Stimulated activated CD8-positive, alpha-beta memory T cell treated with anti-CD3 and anti-CD28 coated beads, Interleukin-12 subunit alpha, Interleukin-12 subunit beta, amount 100 ng/mL, for 24 hours (primary cell): Measurements from ENCODE around the gene SUN1.

Experiments
- DNase-seq: peaks from one replicate; pipeline ENCODE4 v3.0.0-alpha.2; 2020; ENCODE audit errors: extremely low read depth

SUN1 gene

DNA sequence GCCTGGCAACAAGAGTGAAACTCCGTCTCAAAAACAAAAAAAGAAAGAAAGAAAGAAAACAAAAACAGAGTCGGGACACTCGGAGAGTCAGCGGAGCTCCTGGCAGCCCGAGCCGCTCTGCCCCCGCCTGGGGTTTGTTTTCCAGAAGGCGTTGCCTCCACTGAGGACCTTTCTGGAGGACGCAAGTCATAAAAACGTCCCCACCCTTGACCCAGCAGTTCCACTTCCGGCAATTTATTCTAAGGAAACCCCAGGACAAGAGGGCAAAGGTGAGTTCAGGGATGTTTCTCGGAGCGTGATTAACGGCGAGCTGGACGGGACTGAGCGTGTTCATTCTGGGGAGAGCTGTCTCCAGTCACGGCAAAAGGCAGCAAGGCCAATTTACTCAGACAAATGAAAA, 27.0 kb upstream of the SUN1 start:
- no peak for DNase-seq

DNA sequence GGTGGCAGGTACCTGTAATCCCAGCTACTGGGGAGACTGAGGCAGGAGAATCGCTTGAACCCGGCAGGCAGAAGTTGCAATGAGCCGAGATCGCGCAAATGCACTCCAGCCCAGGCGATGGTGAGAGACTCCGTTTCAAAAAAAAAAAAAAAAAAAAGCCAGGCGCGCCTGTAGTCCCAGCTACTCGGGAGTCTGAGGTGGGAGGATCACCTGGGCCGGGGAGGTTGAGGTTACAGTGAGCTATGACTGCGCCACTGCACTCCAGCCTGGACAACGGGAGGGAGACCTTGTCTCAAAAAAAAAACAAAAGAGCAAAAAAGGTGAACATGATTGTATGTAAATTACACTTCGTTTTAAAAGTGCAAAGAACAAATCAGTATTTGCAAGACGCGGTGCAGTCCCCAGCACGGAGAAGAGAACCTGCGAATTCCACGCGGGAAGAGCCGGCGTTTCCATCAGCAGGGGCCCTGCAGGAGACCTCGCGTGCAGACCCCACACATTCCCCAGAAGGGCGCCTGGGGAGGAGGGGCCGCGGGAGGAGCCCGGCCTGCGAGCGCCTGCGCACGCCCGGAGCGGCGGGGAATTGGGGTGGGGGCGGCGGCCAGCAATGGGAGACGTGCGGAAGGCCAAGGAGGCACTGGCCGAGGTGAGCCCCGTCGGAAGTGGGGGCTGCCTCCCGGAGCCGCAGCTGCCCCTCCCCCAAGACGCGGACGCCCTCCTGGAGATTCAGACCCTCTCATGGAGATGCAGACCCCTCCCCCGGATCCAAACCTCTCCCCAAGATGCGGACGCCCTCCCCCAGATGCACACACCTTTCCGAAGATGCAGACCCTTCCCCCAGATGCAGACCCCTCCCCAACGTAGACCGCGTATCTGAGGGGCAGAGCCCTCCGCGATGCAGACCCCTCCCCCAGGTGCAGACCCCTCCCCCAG, 16.7 kb upstream of the SUN1 start:
- DNase-seq = no peak

DNA sequence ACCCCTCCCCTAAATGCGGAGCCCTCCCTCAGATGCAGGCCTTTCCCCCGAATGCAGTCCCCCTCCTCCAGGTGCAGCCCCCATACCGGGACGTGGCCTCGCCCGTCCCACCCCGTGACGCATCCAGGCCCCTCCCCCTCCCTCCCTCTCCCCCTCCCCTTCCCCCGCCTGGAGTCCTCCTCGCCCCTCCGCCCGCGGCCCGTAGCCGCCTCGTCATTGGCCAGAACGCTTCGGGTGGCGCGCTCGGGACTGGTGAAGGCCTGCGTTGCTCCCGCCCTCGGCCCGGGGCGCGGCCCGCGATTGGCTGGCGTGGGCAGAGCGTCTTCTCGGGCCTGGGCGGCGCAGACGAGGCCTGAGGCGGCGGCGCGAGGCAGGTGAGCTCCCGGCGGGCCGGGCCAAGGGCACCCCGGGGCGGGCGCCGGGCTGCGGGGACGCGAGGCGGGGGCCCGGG, 16.0 kb upstream of the SUN1 start:
- peak; percentile 90 for DNase-seq

DNA sequence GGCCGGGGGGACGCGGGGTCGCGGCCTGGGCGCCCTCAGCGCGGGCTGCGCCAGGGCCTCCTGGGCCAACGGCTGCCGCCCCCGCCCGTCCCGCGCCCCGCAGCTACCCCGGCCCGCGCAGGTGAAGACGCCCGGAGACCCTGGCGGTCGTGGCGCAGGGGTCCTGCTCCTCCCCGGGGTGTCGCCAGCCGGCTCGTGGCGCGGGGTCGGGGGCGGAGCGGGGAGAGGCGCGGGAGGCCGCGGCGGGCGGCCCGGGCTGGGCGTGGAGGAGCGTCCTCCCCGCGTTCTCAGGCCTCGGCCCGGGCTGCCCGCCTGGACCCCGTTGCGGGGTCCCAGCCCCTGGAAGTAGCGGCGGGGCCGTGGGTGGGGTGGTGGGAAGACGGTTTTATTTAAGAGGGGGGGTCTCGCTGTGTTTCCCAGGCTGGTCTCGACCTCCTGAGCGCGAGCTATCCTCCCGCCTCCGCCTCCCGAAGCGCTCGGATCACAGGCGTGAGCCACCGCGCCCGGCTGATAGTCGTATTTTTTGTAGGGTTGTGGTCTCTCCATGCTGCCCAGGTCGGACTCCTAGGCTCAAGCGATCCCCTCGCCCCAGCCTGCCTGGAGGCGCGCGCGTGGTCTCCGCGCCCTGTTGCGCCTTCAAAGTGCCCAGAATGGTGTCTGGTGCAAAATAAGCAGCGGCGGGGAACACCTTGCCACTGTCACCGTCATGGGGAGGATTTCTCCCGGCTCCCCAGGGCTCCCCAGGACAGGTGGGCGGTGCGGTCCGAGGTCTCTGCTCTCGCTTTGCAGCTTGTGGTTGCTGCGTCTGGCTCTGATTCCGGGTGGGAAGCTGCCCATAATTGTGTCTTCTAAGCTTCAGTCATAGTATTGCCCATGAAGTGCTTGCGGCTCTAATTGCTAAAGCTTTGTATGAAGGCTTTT, 15.3 kb upstream of the SUN1 start:
- DNase-seq = no peak

DNA sequence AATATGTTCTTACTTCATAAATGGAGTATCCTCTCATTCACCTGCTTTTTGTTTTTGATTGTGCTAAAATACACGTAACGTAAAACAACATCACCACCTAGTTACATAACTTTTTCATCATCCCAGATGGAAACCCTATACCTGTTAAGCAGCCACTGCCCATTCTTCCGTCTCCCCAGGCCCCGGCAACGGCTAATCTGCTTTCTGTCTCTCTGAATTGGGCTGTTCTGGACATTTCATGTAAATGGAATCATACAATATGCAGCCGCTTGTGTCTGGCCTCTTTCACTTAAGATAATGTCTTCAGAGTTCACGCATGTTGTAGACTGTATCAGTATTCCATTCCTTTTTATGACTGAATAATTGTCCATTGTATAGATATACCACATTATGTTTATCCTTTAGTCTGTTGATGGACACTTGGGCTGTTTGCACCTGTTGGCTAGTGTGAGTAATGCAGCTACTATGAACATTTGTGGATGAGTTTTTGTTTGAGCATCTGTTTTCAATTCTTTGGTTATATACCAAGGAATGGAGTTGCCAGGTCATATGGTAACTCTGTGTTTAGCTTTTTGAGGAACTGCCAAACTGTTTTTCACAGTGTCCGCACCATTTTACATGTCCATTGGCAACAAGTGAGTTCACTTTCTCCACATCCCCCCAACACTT, 14.1 kb upstream of the SUN1 start:
- DNase-seq = no peak

DNA sequence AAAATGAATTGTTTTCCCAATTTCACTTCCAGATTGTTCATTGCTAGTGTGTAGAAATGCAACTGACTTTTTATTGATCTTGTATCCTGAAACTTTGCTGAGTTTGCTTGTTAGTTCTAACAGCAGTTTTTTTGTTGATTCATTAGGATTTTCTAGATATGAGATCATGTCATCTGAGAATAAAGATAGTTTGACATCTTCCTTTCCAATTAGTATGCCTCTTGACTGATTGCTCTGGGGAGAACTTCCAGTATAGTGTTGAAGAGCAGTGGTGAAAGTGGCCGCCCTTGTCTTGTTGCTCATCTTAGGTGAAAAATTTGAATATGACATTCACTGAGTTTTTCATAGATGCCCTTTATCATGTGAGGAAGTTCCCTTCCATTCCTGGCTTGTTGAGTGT, 11.9 kb upstream of the SUN1 start:
- no peak for DNase-seq

DNA sequence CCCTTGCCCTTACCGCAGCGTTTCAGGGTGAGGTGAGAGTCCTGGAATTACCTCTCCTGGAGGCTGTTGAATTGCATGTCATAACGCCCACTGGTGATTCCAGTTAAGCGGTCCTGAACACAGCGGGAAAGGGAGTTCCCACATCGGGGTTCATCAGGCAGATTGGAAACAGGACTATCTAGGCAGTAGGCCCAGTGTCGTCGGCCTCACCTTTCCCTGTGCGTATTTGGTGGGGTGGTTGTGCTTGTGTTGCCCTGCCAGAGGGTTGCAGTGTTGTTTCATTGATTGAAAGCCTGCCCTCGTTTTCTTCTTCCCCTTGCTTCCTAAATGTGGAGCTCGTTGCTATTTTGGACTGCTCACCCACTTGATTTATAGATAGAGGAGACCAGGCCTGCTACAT, 10.6 kb upstream of the SUN1 start:
- no peak for DNase-seq

DNA sequence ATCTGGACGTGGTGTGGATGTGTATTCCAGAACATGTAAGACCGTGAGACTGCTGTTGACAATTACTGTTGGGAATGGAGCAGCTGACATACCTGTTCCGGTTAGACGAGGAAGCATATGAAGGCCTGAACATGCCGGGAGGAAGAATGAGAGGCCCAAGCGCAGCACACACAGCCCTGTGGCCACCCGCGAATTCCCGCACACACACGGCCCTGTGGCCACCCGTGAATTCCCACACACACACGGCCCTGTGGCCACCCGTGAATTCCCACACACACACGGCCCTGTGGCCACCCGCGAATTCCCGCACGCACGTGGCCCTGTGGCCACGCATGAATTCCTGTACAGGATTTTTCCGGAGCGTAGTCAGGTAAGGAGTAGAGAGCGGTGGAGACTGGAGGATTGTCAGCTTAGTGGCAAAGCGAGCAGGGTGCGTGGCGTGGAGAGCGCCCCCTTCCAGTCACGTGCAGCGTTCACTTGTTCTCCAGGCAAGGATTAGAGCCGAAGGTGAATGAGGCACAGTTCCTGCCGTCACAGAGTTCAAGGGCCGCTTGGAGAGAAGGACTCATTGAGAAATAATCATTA, 9.5 kb upstream of the SUN1 start:
- no peak for DNase-seq

DNA sequence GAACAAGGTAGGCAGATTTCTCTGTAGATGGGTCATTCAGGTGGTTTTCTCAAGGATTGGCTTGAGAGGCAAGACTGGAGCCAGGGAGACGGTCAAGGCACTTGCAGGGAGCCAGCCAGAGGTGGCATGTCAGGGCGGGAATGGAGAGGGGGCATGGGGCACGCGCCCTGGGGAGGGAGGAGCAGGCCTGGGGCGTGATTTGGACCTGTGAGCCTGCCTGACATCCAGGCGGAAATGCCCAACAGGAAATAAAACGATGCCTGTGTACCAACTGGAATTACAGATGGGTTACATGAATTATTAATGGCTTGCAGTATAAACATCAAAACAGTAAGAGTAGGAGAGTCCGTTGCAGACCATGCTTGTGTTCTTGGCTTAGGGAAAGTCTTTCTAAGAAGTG, 8.6 kb upstream of the SUN1 start:
- DNase-seq = no peak

DNA sequence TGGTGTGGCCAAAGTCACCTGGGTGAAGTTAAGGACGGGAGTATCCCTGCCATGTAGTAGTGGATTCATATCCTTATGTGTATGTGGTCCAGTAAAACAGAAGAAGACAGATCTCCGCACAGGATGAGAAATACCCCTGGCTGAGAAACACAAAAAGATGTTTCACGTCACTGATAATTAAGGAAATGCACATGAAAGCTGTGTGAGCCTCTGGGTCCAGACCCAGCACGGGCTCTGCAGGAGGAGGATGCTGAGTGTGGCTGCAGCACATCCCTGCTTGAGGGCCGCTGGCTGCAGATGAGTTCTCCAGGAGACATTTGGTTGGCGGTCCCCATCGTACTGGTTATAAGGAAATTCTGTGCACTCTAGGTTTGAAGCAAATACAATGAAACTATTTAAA, 8.2 kb upstream of the SUN1 start:
- no peak for DNase-seq

DNA sequence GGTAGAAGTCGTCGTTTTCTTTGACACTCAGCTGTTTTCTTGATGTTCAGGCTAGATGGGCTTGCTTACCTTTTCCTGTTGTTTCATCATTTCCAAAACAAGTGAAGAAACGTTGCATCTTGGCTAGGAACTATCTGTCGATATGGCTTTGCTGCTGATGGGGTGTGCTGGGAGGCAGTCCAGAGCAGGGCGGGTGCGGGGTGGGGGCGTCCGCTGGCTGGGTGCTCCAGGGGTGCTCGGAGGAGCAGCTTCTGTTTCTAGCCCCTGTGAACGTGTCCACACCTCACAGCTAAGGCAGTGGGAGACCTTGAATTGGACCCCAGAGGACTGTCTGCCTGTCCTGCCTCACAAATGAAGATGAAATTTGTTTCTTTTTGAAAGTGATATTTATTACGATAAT, 7.6 kb upstream of the SUN1 start:
- no peak for DNase-seq

DNA sequence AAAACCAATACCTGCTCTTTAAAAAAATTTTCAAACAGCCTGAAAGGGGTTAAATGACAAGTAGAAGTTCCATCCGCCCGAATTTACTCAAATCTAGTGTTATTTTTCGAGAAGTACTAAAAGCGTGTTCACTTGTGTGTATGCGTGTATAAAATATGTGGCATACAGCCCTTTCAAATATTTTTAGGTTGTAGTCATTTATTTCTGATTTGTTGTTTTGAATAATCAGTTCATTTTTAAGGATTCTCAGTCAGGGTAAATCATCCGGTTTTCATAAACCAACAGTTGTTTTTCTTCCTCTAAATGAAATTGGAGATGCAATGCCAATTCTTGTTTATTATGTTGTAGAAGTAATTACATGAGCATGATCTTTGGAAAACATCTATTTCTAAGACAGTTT, 6.9 kb upstream of the SUN1 start:
- DNase-seq = no peak

DNA sequence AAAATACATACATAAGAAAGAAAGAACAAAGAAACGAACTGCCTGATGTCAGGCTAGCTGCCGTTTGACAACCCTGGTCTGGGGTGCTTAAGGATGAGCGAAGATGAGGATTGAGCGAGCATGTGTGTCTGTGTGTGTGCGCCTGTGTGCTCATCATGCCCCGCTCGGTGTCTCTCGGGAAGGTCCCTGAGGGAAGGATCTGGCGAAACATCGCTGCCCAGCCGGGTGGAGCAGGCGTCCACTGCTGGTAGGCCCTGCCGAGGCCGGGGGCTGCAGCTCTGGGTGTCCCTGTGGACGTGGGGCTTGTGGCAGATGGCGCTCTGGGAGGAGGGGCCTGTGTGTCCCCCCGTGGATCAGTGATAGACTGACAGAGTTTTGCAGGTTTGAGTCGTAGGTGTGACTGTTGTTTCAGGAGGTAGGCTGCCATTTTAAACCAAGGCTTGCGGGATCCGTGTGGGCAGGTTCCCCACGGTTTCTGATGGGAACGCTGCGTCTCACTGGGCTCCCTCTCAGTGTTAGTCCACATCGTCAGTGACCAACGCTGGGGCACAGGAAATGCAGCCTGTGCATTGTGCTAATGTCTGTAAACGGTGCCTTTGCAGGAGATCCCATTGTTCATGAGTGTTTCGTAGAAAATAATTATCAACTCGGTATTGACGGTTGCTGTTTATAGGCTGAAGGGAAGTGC, 5.9 kb upstream of the SUN1 start:
- no peak for DNase-seq

DNA sequence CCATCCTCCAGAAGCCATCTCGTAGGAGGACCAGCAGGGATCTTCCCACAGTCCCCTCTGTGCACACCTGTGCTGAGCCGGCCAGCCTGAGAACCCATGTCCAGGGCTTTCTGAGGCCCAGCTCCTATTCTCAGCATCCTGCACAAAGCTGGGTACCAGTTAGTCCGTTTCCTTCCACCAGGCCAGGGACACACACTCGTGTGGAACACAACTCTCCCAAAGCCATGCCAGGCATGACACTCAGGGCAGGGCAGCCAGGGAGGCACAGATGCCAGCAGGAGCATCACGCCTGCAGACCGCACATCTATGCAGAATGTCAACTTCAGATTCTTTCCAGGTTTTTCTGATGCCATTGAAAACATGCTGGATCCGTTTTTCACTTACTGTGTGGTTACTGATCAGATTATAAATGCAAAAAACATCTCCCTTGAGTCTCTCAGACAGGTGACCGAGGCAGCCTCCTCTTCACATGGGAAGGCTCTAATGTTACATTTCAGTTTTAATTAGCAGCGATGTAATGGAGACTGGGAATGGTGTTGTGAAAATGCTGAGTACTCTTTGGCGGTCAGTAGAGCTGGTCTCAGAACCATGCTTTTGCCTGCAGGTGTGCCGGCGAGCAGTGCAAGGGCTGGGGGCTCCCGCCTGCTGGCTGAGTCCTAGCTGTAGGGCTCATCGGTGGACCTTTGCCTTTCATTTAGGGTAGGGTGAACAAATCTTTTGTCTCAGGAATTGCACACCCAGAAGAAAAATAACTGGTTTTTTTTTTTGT, 3.3 kb upstream of the SUN1 start:
- no peak for DNase-seq

DNA sequence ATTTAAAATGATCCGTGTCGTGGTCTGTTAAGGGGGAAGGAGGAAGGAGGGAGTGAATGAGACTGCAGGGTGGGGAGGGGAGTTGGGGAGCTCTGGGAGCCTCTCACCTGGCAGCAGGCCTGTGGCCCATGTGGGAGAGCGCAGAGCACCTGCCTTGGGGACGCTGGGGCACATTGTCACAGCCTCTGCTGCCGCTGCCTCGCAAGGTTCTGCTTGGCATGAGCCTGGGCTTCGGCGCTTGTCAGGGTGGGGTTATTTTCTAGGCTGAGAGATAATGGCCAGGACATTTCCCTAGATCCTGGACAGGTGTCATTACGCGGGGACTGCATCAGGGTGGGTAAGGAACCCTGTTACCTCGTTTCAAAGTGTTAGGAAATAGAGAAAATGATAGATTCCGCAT, 2.2 kb upstream of the SUN1 start:
- no peak for DNase-seq

DNA sequence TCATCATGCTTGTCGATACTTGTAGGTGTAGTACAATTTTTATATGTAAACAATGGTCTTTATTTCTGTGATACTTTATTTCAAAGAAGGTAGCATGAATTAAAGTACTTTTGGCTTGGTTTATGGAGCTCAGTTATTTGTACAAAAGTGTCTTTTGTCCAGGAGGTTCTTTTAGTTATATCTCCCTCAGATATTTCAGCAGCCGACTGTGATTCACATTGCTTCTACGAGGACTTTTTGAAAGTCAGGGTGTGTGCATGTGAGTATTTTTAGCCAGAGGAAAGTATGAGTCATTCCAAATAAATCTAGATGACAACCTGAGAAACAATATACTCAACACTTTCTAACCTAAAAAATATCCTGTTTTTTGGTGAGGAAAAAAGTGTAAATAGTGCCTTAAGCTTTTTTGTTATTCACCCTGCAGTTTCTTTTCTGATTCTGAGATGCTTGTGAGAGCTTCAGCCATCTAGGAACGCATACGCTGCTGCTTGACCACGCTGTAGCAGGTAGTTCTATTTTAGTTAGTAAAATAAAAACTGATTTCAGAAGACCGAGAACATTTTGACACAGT, 595 bp upstream of the SUN1 start:
- DNase-seq = no peak

DNA sequence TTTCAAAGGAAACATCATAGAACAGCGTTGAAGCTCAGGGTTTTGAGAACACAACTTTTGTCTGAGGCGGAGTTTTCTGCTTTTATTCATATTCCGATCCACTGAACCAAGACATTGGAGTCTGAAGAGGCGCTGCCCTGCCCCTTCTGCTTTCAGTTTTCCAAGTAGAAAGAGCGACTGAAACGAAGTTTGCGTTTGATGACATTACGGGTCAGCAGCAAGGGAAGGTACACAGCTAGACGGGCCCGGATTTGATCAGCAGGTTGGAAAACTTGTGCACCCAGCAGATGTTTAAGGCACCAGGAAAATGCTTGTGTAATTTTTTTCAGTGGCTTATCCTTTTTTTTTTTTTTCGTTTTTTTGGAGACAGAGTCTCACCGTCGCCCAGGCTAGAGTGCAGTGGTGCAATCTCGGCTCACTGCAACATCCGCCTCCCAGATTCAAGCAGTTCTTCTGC, 720 bp downstream of the SUN1 start:
- no peak for DNase-seq

DNA sequence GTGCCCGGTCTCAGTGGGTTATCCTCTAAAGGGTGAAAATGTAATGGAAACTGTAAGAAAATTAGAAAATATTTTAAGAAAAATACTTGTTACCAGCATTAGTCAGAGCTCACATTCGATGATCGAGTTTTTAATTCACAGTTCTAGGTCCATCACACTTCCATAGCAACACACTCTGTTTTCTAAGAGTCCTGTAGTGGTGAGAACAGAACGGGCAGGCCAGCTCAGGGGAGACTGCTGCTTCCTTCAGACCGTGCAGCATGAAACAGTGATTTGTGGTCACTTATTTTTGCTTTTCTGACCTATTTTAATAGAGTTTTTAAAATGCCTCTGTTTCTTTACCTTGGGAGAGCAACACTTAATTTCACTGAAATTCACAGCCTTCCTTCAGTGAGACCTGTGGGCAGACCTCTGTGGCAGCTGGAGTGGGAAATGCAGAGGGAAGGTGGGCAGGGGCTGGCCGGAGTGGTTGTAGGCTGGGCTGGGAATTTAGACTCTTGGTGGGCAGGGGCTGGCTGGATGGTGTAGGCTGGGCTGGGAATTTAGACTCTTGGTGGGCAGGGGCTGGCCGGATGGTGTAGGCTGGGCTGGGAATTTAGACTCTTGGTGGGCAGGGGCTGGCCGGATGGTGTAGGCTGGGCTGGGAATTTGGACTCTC, 1.5 kb downstream of the SUN1 start:
- DNase-seq = no peak

DNA sequence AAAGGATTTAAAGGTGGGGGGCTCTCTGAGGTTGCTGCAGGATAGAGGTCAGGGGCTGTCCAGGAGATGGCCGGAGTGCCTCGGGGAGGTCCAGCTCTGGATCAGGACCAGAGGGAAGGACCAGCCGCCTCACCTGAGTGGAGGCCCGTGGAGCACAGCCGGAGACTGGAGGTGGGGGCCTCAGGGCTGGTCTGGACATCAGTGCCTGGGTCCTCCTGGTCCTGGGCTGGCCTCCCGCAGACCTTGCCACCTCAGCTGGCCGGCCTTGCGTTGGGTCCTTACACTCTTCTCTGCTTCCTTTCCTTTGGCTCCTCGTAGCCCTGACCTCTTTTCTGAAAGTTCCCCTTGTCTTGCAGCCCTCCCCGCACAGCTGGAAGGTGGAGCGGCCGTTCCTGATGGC, 2.0 kb downstream of the SUN1 start:
- no peak for DNase-seq

DNA sequence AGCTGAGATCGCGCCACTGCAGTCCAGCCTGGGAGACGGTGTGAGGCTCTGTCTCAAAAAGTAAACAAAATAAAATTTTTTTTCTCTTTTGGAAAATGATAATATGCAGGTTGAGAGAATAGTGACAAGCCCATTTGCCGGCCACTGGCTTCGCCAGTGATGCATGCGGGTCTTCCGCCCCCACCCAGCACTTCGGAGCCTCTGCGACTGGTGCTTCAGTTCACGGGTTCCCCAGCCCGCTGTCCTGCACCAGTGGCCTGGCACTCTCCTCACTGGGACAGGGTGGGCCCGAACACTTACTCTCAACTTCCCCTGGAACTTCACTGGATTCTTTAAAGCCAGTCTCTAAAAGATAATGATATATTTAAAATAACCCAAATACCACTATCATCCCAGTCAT, 2.7 kb downstream of the SUN1 start:
- DNase-seq = no peak
